ENCODE results near the gene LCLAT1. TPM values are rescaled to one million over a fixed set of nuclear protein-coding genes. Genes with fewer than 3 reads are reported as not detected.

LCLAT1 gene
- total RNA-seq = 18.9 and 25.4 TPM in 2 replicates

- peak; percentile 47 for DNase-seq (ENCODE audit: low read depth)
Measured at GRCh38 chr2:30447149-30448045, at the start of gene LCLAT1. Gene LCLAT1 (plus strand): TSS chr2:30447246. CDS start chr2:30525591, 78,345 bp downstream.

- DNase-seq (ENCODE audit: low read depth) = no peak
Measured at GRCh38 chr2:30398084-30398873, 48.8 kb upstream of the LCLAT1 start.

- no peak for DNase-seq (ENCODE audit: low read depth)
Measured at GRCh38 chr2:30400151-30400954, 46.7 kb upstream of the LCLAT1 start.

GRCh38 chr2:30402441-30403182, 44.4 kb upstream of the LCLAT1 start:
- no peak for DNase-seq (ENCODE audit: low read depth)

GRCh38 chr2:30403592-30404312, 43.3 kb upstream of the LCLAT1 start:
- DNase-seq (ENCODE audit: low read depth) = no peak

GRCh38 chr2:30404319-30405259, 42.5 kb upstream of the LCLAT1 start:
- no peak for DNase-seq (ENCODE audit: low read depth)

GRCh38 chr2:30405260-30405605, 41.8 kb upstream of the LCLAT1 start:
- DNase-seq (ENCODE audit: low read depth) = no peak

- no peak for DNase-seq (ENCODE audit: low read depth)
Measured at GRCh38 chr2:30406853-30407252, 40.2 kb upstream of the LCLAT1 start.

- no peak for DNase-seq (ENCODE audit: low read depth)
Measured at GRCh38 chr2:30408961-30409387, 38.1 kb upstream of the LCLAT1 start.

- DNase-seq (ENCODE audit: low read depth) = peak; percentile 89
Measured at GRCh38 chr2:30410217-30410616, 36.8 kb upstream of the LCLAT1 start.

GRCh38 chr2:30412047-30412683, 34.9 kb upstream of the LCLAT1 start:
- DNase-seq (ENCODE audit: low read depth) = no peak

- DNase-seq (ENCODE audit: low read depth) = no peak
Measured at GRCh38 chr2:30412684-30413570, 34.1 kb upstream of the LCLAT1 start.

GRCh38 chr2:30414961-30415360, 32.1 kb upstream of the LCLAT1 start:
- DNase-seq (ENCODE audit: low read depth) = no peak

GRCh38 chr2:30417253-30417652, 29.8 kb upstream of the LCLAT1 start:
- DNase-seq (ENCODE audit: low read depth) = peak; percentile 29

- DNase-seq (ENCODE audit: low read depth) = no peak
Measured at GRCh38 chr2:30421026-30421603, 25.9 kb upstream of the LCLAT1 start.

- peak; percentile 22 for DNase-seq (ENCODE audit: low read depth)
Measured at GRCh38 chr2:30421604-30422443, 25.2 kb upstream of the LCLAT1 start.

All from renal cortical epithelial cell (primary cell).